Natural killer cell (primary cell): ENCODE results near the gene ABHD5. TPM values are rescaled to one million over a fixed set of nuclear protein-coding genes. Genes with fewer than 3 reads are reported as not detected.

Source experiments
- ATAC-seq, 3 donors: fragments of 150-1000 bp in 2 of 3; fragments of 200-7000 bp in 1 of 3; cut with Tn5 transposase; 1 replicate in 1 of 3; 2 replicates in 2 of 3; pipeline ENCODE4 v1.10.0; 2021; ENCODE audit warnings: mild to moderate bottlenecking in 2 of 3, moderate library complexity in 2 of 3
- DNase-seq, 2 donors: peaks; one replicate each; pipeline versions ENCODE4 v3.0.0 to v3.0.0-alpha.2; 2013 to 2021; ENCODE audit warnings: mixed read lengths in 1 of 2
- H3K27ac ChIP-seq: one replicate; pipeline ENCODE4 v1.5.1; 2013; ENCODE audit warnings: mild to moderate bottlenecking, low read length
- H3K27me3 ChIP-seq: one replicate; pipeline ENCODE4 v1.6.1; 2013; ENCODE audit warnings: low read length; ENCODE audit not compliant: control insufficient read depth, insufficient read depth
- H3K36me3 ChIP-seq: one replicate; pipeline ENCODE4 v1.6.1; 2013; ENCODE audit warnings: low read length; ENCODE audit not compliant: control insufficient read depth, insufficient read depth
- H3K4me1 ChIP-seq: one replicate; pipeline ENCODE4 v1.6.1; 2013; ENCODE audit warnings: low read length; ENCODE audit not compliant: control insufficient read depth, insufficient read depth
- H3K4me3 ChIP-seq: one replicate; pipeline ENCODE4 v1.5.1; 2013; ENCODE audit warnings: low read length
- H3K9me3 ChIP-seq: one replicate; pipeline ENCODE4 v1.6.1; 2013; ENCODE audit warnings: low read length; ENCODE audit not compliant: control insufficient read depth, insufficient read depth
- H3K27ac Mint-ChIP-seq, 2 donors: one replicate each; pipeline ENCODE4 v1.8.0; 2022; ENCODE audit warnings: mild to moderate bottlenecking in 2 of 2, mixed read lengths in 2 of 2, moderate library complexity in 1 of 2
- H3K27me3 Mint-ChIP-seq, 2 donors: one replicate each; pipeline ENCODE4 v1.8.0; 2022; ENCODE audit warnings: low read depth in 2 of 2, mixed read lengths in 2 of 2
- H3K36me3 Mint-ChIP-seq: one replicate; pipeline ENCODE4 v1.8.0; 2022; ENCODE audit warnings: mixed read lengths
- H3K4me1 Mint-ChIP-seq, 2 donors: one replicate each; pipeline ENCODE4 v1.8.0; 2022; ENCODE audit warnings: mixed read lengths in 2 of 2
- H3K4me3 Mint-ChIP-seq: one replicate; pipeline ENCODE4 v1.8.0; 2022; ENCODE audit warnings: mild to moderate bottlenecking, moderate library complexity, mixed read lengths
- H3K9me3 Mint-ChIP-seq, 2 donors: one replicate each; pipeline ENCODE4 v1.8.0; 2022; ENCODE audit warnings: mixed read lengths in 2 of 2
- CTCF ChIP-seq: fragments of 200-600 bp; IDR thresholded peaks from one replicate; pipeline ENCODE4 v1.8.0; 2022; ENCODE audit warnings: antibody characterized with exemption
- WGBS: methylation state at CpG from one replicate; pipeline ENCODE4 v1.1.7; 2013; ENCODE audit warnings: missing lambda C conversion rate; ENCODE audit not compliant: insufficient coverage; 5-methylcytosine and 5-hydroxymethylcytosine counted together
- intact Hi-C: fragments of 100-400 bp; cut with micrococcal nuclease; formaldehyde crosslinking; loops from one replicate; pipeline ENCODE4 v1.14.2; 2022
- total RNA-seq, 4 donors: library from RNA; stranded (reverse); fragments of 120-200 nt in 1 of 4; gene quantifications; one replicate each; pipeline versions ENCODE4 v1.2.3 to v1.2.4, GENCODE V29; 2013 to 2022

ABHD5 gene
- total RNA-seq, 3 donors from 2014 or later (not counting 1 experiment from before 2014, with no cell fraction given), result 14.1 to 58.6 (median 16.6) TPM

- ATAC-seq (no peak), DNase-seq (no peak)
- TF ChIP-seq CTCF, result no peak
- intact Hi-C loops, result no loop called here
- H3K36me3 ChIP-seq, result no peaks in the 10 kb centered on the region
- no peaks in the 10 kb centered on the region for H3K27me3 ChIP-seq
- H3K36me3 Mint-ChIP-seq, result no peaks in the 10 kb centered on the region
- no peak overlapping the region for H3K4me3 Mint-ChIP-seq
- no peak overlapping the region for H3K27ac ChIP-seq
- H3K9me3 Mint-ChIP-seq, result no peaks in the 10 kb centered on the region
- 22% methylated on average over 1 of the region's 2 CpGs for whole genome bisulfite sequencing
- no peak overlapping the region for H3K4me3 ChIP-seq
- peaks cover 11% of the 10 kb centered on the region for H3K4me1 ChIP-seq
- peaks cover 6 to 11% of the 10 kb centered on the region in 2 donors for H3K27me3 Mint-ChIP-seq
- no peaks in the 10 kb centered on the region for H3K9me3 ChIP-seq
- H3K27ac Mint-ChIP-seq, result no peak overlapping the region
- H3K4me1 Mint-ChIP-seq, result peaks cover 0 to 6% of the 10 kb centered on the region in 2 donors
These were observed 69.2 kb downstream of the ABHD5 start for GRCh38 chr3:43759938-43760337.

GRCh38 chr3:43760938-43761337 is 70.2 kb downstream of the ABHD5 start:
- no peak for DNase-seq
- TF ChIP-seq CTCF, result no peak
- intact Hi-C loops, result no loop called here
- H3K36me3 ChIP-seq, result no peaks in the 10 kb centered on the region
- 96% methylated on average over 2 of the region's 4 CpGs for WGBS
- Mint-ChIP-seq H3K27ac (no peak overlapping the region), H3K27me3 (peaks cover 5 to 11% of the 10 kb centered on the region in 2 donors), H3K36me3 (no peaks in the 10 kb centered on the region), H3K9me3 (no peaks in the 10 kb centered on the region), H3K4me1 (peaks cover 0 to 6% of the 10 kb centered on the region in 2 donors), H3K4me3 (no peak overlapping the region)
- H3K27me3 ChIP-seq, result no peaks in the 10 kb centered on the region
- H3K9me3 ChIP-seq, result no peaks in the 10 kb centered on the region
- H3K27ac ChIP-seq, result no peak overlapping the region
- H3K4me3 ChIP-seq, result no peak overlapping the region
- ATAC-seq, result no peak
- peaks cover 8% of the 10 kb centered on the region for H3K4me1 ChIP-seq

- DNase-seq (no peak), ATAC-seq (no peak)
- Histone ChIP-seq H3K27me3 (peaks cover 3% of the 10 kb centered on the region), H3K36me3 (no peaks in the 10 kb centered on the region), H3K4me3 (no peak overlapping the region), H3K27ac (no peak overlapping the region), H3K4me1 (peaks cover 3% of the 10 kb centered on the region), H3K9me3 (no peaks in the 10 kb centered on the region)
- Mint-ChIP-seq H3K27me3 (peaks cover 2 to 8% of the 10 kb centered on the region in 2 donors), H3K4me1 (peaks cover 0 to 6% of the 10 kb centered on the region in 2 donors), H3K4me3 (no peak overlapping the region), H3K36me3 (no peaks in the 10 kb centered on the region), H3K9me3 (no peaks in the 10 kb centered on the region), H3K27ac (no peak overlapping the region)
- intact Hi-C loops, result no loop called here
- WGBS, result 87% methylated on average over 6 of the region's 6 CpGs
- no peak for TF ChIP-seq CTCF
These were observed 71.7 kb downstream of the ABHD5 start for GRCh38 chr3:43762451-43762850.

- no peaks in the 10 kb centered on the region for H3K9me3 ChIP-seq
- Mint-ChIP-seq H3K27me3 (peaks cover 0 to 11% of the 10 kb centered on the region in 2 donors), H3K36me3 (no peaks in the 10 kb centered on the region), H3K27ac (no peak overlapping the region), H3K9me3 (no peaks in the 10 kb centered on the region), H3K4me3 (no peak overlapping the region), H3K4me1 (peaks cover 10 to 13% of the 10 kb centered on the region in 2 donors)
- intact Hi-C loops, result no loop called here
- DNase-seq (no peak), ATAC-seq (no peak)
- peaks cover 11% of the 10 kb centered on the region for H3K4me1 ChIP-seq
- H3K27ac ChIP-seq, result no peak overlapping the region
- H3K4me3 ChIP-seq, result no peak overlapping the region
- TF ChIP-seq CTCF, result no peak
- H3K27me3 ChIP-seq, result peaks cover 3% of the 10 kb centered on the region
- WGBS, result 75% methylated on average over 2 of the region's 2 CpGs
- no peaks in the 10 kb centered on the region for H3K36me3 ChIP-seq
These were observed 73.3 kb downstream of the ABHD5 start for GRCh38 chr3:43764056-43764455.
